HL-60/S4 (cell line): ENCODE measurements around the gene NDUFAF8.

ENCODE experiments used
- in situ Hi-C: fragments of 300-500 bp; cut with MboI; formaldehyde crosslinking; loops from 2 replicates; pipeline ENCODE4 v1.14.3; 2022; ENCODE audit warnings: low sequenced_read_pairs

Gene NDUFAF8

DNA sequence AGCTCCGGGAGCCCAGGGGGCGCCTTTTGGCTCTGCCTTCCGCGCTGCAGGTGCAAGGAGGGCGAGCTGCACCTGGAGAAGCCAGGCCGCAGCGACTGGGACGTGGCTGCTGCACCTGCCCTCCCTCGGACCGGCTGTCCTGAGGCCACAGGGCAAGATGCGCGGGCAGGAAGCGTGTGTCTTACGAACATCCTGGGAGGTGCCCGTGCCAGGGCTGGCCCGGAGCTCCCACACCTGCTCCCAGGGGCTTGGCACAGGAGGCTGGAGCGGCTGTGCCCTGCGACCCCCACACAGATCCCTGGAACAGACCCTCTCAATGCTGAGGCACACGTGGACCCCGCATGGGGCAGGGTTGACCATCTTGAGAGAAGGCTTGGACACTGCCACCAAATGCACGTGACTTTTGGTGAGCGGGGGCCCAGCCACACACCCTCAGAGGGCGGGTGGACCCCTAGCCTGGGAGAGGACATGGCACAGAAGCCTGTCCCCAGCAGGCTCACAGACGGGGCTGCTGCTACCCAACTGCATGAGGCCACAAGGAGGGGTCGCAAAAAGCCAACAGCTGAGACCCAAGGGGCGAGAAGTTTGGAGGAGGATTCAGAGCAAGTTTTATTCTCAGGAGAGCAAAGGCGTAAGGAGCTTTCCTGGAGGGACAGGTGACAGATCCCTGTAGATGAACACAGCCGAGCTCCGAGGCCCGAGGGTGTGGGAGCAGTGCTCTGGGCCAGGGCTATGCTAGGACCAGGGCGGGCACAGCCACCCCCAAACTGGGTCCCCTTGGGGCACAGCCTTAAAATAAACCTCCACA lies 11.4 kb downstream of the NDUFAF8 start:
- in situ Hi-C loops, result loop anchor here (10.0 to 25.0 kb wide), 2 partner anchors 234 to 337 kb away; no protein-coding TSS in a partner anchor

DNA sequence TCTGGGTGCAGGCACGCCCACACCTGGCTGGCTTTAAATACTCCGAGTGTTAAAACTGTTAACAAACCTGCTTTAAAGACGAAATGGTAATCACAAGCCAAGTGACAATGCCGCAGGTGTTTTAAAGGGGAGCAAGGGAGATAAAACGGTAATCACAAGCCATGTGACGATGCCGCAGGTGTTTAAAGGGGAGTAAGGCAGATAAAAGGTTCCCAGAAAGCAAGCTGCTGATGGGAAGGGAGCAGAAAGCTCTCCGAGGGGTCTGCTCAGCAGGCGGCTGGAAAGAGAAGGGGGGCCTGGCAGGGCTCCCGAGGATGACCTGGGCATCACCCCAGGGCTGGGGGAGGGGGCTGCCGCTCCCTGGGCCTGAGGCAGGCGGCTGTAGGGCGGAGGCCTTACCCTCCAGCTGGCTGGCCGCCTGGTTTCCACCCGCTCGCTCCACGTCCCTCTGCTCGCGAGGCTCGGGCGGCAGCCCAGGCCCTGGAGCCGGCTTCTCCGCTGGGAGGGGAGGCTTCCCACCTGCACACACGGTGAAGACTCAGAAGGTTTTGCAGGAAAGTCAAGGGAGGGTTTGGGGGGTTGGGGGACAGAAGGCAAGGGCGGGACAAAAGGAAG lies 12.1 kb downstream of the NDUFAF8 start:
- in situ Hi-C loops, result loop anchor here (10.0 to 25.0 kb wide), 2 partner anchors 234 to 336 kb away; no protein-coding TSS in a partner anchor

DNA sequence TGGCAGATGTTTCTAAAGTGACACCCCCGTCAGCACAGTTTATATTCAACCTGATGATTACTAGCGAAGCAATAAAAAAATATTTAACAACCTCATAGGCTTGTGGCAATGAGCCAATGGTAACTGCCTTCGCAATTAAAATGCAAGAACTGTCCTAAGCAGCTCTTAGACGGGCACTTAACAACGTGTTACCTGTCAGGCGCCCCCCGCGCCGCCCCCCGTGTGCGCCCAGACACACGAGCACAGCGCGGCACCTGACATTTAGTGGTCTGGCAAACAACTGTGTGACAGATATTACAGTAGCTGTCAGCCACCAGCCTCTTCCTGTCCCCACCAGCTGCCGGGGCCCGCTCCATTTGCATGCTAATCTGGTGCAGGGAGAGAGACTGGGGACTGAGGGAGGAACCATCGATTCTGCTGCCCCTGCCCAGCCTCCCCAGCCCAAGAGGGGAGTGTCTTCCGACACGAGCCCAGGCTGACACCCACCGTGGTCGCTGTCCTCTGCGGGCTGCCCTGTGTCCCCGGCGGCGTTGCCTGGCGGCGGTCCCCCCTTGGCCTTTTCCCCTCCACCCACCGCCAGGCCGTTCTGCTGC lies 12.7 kb downstream of the NDUFAF8 start:
- in situ Hi-C loops, result loop anchor here (10.0 to 25.0 kb wide), 2 partner anchors 233 to 335 kb away; no protein-coding TSS in a partner anchor

DNA sequence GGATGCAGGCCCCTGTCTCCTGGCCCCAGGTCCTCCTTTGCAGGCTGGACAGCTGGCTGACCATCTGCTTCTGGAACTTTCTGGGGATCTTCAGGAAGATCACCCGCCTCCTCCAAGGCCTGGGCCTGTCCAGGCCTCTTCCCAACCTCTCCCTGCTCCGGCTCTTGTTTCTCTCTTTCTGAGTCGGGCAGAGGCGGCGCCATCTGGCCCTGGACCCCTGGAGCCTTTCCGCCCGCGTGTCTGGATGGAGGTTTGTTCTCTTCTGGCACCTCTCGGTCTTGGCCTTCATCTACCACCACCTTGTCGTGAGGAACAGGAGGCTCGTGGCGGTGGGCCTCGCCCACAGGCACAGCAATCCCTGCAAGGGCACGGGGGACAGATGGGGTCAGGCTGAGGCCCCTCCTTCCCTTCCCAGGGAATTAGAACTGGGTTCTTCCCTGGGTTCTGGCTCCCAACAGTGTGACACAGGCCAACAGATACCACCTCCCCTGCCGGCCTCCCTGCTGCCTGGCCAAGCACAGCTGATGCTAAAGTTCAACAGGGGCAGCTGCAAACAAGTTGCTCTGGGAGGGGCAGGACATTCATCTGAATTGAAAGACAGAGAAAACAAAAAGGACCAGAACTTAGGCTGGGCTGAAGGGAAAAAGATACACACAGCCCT lies 13.3 kb downstream of the NDUFAF8 start:
- in situ Hi-C loops, result loop anchor here (10.0 to 25.0 kb wide), 2 partner anchors 232 to 335 kb away; no protein-coding TSS in a partner anchor

DNA sequence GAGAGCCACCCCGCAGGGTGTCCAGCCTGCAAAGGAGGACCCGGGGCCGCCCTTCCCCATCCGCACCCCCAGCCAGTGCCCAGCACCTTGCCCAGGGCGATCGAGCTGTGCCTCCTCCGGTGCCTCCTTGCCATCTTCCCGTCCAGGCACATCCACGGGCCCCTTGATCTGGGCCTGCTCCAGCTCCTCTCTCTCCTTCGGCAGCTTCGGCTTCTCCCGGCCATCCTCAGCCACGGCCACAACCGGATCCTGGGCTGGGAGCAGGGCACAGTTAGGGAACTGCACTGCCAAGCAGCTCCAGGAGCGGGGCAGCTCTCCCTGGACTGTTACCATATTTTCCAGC lies 13.8 kb downstream of the NDUFAF8 start:
- in situ Hi-C loops, result loop anchor here (10.0 to 25.0 kb wide), 2 partner anchors 232 to 334 kb away; no protein-coding TSS in a partner anchor

DNA sequence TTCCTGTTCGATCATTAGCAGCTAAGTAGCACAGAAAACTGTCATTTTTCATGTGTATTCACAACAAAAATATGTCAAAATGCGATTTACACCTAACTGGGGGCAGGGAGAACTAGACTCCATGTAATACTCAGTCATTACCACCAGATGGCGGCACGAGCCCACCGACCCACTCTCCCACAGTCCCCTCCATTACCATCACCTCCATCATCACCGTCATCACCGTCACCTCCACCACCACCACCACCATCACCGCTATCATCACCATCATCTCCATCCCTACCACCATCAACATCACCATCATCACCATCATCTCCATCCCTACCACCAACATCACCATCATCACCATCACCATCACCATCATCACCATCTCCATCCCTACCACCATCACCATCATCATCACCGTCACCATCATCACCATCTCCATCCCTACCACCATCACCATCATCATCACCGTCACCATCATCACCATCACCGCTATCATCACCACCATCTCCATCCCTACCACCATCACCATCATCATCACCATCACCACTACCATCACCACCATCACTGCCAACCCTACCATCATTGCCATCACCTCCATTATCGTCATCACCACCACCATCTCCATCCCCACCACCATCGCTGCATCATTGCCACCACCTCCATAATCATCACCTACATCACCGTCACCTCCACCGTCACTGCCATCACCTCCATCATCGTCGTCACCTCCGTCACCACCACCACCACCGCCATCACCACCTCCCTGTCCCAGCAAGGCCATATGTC lies 14.4 kb downstream of the NDUFAF8 start:
- in situ Hi-C loops, result loop anchor here (10.0 to 25.0 kb wide), 2 partner anchors 231 to 334 kb away; no protein-coding TSS in a partner anchor

DNA sequence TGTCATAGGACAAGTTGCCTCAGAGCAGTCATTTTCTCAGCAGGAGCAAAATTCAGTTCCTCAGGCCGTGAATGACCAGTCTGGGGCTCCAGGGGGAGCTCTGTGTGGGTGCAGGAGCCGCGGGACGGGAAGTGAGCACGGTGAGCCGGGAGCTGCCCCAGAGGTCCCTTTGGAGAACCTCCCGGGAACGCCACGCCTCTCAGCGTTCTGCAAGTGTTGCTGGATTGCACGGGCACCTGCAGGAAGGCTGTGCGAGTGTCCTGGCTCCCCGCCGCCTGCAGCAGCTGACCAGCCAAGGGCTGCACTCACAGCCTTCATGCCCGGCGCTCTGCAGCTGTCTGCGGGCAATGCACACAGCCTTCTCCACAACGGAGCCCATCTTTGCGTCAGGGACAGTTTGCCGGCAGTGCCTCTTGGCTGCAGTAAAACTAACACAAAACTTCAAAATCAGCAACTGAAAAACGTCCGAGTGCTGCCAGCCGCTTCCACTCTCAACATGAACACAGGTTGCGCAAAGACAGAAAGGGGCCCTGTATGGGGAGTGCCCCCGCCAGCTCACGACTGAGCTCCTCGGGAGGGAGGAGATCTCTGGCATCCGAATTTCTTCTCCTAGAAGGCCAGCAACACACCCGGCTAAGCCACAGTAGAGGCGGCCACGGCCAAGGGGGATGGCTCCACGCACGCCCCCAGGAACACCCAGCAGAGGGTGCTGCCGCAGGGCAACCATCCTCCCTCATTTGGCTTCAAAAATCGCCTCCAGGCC lies 16.0 kb downstream of the NDUFAF8 start:
- in situ Hi-C loops, result loop anchor here (10.0 to 25.0 kb wide), 2 partner anchors 230 to 332 kb away; no protein-coding TSS in a partner anchor

DNA sequence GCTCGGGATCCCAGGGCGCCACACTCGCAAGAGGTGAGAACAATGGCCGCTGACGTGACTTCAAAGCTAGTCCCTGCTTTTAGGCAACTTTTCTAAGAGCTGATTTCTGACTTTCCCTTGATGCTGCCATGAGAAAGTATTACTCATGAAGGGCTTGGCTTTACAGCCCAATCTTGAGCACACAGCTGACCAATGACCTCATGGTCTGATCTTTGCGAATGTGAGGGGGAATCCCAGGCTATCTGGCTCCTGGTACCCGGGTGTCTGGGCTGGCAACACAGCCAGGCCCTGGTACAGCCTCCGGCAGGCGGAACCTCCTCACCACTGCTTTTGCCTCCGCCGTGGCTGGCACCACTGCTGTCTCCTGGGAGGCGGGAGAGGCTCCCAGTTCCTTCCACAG lies 17.5 kb downstream of the NDUFAF8 start:
- in situ Hi-C loops, result loop anchor here (10.0 to 25.0 kb wide), 2 partner anchors 228 to 331 kb away; no protein-coding TSS in a partner anchor

DNA sequence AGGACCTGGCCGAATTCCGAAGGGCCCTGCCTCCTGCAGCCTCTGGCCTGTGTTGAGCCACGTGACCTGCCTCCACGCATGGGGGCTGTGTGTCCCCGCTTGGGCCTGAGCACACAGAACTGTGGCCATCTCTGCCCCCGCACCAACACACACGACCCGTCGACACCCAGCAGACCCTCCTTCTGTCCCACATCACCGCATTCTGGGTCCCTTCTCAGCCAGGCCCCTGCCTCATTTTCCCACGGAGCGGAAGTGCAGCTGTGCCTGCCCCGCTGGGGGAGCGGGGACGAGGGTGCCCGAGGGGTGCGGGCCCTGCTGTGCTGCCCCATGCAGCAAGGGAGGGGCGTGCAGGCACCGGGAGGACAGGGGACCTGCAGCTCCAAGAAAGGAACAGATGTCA lies 18.4 kb downstream of the NDUFAF8 start:
- in situ Hi-C loops, result loop anchor here (10.0 to 25.0 kb wide), 2 partner anchors 227 to 330 kb away; no protein-coding TSS in a partner anchor

DNA sequence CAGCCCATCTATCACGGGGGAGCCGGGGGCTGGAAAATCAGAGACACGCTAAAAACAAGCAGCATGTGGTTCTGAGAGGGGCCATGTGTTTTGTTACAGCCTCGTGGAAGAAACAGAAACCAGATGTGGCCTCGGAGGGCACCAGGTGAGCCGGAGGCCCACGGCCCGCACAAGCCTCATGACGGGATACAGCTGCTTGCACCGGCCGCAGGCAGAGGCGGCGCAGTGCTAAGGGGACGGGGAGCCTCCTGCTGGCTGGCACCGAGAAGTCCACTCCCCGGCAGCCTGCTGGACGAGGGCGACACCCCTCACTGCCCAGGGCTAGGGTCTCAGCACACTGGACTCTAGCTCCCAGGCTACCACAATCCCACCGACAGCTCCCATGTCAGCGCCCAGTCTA lies 19.2 kb downstream of the NDUFAF8 start:
- in situ Hi-C loops, result loop anchor here (10.0 to 25.0 kb wide), 2 partner anchors 227 to 329 kb away; no protein-coding TSS in a partner anchor

DNA sequence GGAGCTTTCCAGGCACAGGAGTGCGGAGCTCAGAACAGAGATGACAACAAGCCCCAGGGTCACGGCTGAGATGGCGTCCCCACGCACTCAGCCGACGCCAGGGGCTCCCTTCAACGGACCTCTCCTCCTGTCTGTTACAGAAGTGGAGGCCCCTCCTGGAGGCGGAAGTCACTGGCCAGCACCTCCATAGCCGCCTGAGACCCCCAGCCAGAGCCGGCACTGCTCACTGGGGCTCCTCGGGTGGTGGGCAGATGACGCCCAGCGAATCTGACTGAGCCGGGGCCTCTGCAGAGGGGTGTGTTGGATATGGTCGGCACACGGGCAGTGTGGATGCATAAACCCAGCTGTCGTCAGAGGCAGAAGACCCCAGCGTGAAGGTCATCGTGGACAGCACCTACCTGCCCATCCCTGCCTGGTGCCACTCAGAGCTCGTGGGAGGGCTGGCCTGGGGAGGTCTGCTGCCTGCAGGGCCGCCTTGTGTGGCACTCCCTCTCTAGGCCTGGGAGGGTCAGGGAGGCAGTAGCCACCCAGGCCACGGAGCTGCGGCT lies 20.0 kb downstream of the NDUFAF8 start:
- in situ Hi-C loops, result loop anchor here (10.0 to 25.0 kb wide), 2 partner anchors 226 to 328 kb away; no protein-coding TSS in a partner anchor

DNA sequence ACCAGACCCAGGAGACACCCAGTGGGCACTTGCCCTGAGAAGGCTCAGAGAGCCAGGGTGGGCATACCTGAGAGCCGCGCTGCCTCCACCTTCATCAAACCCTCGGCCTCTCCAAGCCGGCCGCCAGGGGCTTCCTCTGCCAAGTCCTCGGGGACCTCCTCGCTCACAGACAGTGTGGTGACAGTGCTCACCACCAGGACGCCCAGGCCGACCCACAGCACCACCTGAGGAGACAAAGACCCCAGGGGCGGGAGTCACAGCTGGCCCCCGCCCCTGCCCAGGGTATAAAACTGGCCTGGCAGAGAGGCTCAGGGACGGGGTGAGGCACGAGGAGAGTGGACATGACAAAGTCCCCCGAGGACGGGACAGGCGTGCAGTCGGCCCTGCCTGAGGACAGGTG lies 21.1 kb downstream of the NDUFAF8 start:
- in situ Hi-C loops, result loop anchor here (25.0 kb wide), 1 partner anchor 327 kb away; no protein-coding TSS in a partner anchor

DNA sequence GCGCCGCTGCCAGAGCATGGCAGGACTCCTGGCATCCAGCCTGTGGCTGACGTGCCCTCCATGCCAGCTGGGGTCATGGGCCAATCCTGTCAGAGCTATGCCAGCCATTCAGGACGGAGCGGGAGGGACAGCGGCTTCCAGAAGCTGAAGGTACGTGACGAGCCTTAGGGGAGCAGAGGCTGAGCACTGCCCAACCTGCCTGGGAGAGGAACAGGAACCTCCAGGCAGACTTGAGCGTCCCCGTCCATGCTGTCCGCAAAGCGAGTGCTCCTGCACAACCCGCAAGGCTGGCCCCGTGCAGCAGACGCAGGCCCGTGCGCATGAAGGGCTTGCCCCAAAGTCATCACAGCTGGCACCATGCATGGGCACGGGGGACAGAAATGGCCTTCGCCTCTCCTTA lies 21.5 kb downstream of the NDUFAF8 start:
- in situ Hi-C loops, result loop anchor here (25.0 kb wide), 1 partner anchor 327 kb away; no protein-coding TSS in a partner anchor

DNA sequence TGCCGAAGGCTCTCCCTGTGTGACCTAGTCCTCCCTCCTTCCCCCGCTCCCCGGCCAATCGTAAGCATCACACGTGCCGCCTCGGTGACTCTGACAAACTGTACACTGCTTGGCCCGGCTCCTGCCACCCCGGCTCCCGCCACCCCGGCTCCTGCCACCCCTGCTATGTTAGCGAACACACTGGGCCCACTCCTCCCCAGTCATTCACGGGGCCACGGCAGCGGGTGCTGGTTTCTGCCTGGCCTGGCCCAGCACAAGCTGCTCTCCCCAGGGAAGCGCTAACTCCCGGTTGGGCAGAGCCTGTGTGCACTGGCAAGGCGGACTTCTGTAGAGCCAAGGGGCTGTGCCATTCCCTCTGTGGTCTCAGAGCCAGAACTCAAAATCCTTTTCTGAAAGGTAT lies 22.0 kb downstream of the NDUFAF8 start:
- in situ Hi-C loops, result loop anchor here (25.0 kb wide), 1 partner anchor 326 kb away; no protein-coding TSS in a partner anchor

DNA sequence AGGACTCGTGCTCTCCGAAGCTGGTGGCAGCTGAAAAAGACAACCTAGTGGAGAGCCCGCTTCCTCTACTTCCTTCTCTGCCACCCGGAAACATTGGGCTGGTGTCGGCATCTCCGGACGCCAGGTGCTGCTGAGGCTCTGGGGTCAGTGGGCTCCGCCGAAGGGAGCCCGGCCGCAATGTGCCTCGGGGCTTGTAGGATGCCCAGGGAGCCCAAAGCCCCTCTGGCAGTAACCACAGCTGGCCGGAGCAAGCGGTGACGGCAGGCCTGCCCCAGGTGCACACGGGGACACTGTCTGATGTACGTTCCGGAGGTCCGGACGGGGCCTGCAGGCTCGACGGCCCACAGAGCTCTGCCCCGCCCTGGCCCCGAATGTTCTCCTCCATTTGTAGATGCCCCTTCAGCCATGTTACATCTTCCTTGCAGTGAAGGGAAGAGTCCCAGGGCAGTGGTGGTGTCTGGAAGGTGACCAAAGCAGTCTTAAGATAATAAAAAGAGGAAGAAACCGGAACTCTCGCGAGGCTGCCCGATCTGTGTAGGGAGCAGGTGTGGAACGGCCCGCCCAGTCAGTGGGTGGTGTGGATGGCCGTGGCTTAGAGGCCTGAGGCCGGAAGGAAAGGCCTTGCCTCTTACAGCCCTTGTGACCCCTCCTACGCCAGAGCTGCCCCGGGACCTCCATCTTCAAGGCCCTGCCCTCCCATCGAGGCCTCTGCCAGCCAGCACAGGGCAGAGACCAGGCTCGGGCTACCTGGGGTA lies 22.6 kb downstream of the NDUFAF8 start:
- in situ Hi-C loops, result loop anchor here (25.0 kb wide), 1 partner anchor 326 kb away; no protein-coding TSS in a partner anchor

DNA sequence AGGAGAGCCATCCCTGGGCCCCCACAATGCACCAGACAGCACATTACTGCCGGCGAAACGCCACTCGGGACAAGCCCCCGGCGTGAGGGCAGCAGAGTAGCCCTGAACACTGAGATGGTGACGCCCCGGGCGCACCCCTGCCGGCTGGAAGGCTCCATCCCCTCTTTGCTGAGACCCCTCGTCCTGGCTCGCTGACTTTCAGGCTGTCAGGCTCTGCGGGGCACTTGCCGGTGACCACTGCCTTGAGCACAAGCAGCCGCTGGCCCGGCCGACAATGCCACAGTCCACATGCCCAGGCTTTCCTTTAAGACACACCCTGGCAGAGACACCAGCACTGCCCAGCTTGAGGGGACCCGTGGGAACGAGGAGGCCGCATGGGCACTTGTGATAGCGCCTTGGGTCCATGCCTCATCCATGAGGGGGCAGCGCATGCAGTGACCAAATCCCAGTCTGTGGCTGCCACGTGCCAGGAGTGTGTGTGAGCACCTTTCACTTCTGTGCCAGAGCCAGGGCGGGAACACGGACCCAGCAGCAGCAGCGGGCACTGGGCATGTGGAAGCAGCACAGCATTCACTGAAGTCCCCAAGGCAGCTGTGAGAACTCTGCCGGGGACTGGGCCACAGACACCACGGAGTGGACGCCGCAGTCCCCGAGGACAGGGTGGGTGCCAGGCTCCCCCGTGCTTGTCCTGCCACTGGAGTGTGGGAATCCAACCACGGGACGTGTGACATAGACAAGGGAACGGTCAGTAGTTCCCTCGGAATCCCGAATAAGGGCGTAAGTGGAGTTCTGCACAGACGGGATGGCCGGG lies 24.5 kb downstream of the NDUFAF8 start:
- in situ Hi-C loops, result loop anchor here (25.0 kb wide), 1 partner anchor 324 kb away; no protein-coding TSS in a partner anchor

DNA sequence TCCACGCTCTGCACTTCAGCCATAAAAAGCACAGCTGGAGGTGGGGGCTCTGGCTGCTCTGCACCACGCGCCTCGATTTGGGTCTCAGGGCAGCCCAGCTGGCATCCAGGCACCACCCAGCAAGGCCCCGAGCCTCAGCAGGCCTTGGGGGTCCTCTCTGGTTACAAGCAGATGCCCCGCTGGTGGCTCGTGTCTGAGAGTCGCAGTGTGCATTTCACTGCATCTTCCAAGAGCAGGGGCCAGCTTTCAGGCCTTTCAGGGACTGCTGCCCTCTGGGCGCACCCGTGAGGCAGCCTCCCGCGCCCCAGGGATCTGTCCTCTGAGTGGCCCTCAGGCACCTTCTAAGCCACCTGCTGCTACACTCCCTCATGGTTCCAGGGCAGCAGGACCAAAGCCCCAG lies 25.5 kb downstream of the NDUFAF8 start:
- in situ Hi-C loops, result loop anchor here (25.0 kb wide), 1 partner anchor 323 kb away; no protein-coding TSS in a partner anchor
